H9 (cell line): Measurements from ENCODE around the gene PLEKHG3. TPM values are rescaled to one million over a fixed set of nuclear protein-coding genes. Genes with fewer than 3 reads are reported as not detected.

Experiments used
- DNase-seq: peaks from one replicate; pipeline ENCODE4 v3.0.0-alpha.2; 2017
- H2AFZ ChIP-seq: one replicate; pipeline ENCODE4 v1.6.1; 2013; ENCODE audit warnings: mild to moderate bottlenecking, low read length, control low read depth, moderate library complexity
- H2AK5ac ChIP-seq: 2 replicates; pipeline ENCODE4 v1.6.1; 2013; ENCODE audit warnings: low read length, control low read depth, mixed read lengths; ENCODE audit not compliant: insufficient read length
- H2BK120ac ChIP-seq: one replicate; pipeline ENCODE4 v1.6.1; 2013; ENCODE audit warnings: low read depth, mild to moderate bottlenecking, low read length, control low read depth, inconsistent platforms; ENCODE audit not compliant: poor library complexity, severe bottlenecking
- H2BK12ac ChIP-seq: 2 replicates; pipeline ENCODE4 v1.6.1; 2013; ENCODE audit warnings: low read length, control low read depth, mixed read lengths, low read depth; ENCODE audit not compliant: insufficient read length
- H2BK15ac ChIP-seq: 2 replicates; pipeline ENCODE4 v1.6.1; 2013; ENCODE audit warnings: low read depth, low read length, control low read depth
- H2BK20ac ChIP-seq: one replicate; pipeline ENCODE4 v1.6.1; 2013; ENCODE audit warnings: low read depth, mild to moderate bottlenecking, low read length, control low read depth, inconsistent platforms; ENCODE audit not compliant: poor library complexity, severe bottlenecking
- H2BK5ac ChIP-seq: 2 replicates; pipeline ENCODE4 v1.6.1; 2013; ENCODE audit warnings: low read length, control low read depth, mixed read lengths; ENCODE audit not compliant: insufficient read length
- H3K14ac ChIP-seq: 2 replicates; pipeline ENCODE4 v1.6.1; 2013; ENCODE audit warnings: low read length, control low read depth; ENCODE audit not compliant: insufficient read depth
- H3K18ac ChIP-seq: 2 replicates; pipeline ENCODE4 v1.6.1; 2013; ENCODE audit warnings: low read depth, mild to moderate bottlenecking, mixed read lengths, low read length, control low read depth; ENCODE audit not compliant: insufficient read length
- H3K23ac ChIP-seq: 2 replicates; pipeline ENCODE4 v1.6.1; 2013; ENCODE audit warnings: low read length, control low read depth, mixed read lengths, low read depth; ENCODE audit not compliant: insufficient read length
- H3K23me2 ChIP-seq: 2 replicates; pipeline ENCODE4 v1.6.1; 2013; ENCODE audit warnings: low read depth, mild to moderate bottlenecking, mixed read lengths, low read length, control low read depth; ENCODE audit not compliant: insufficient read length, poor library complexity, severe bottlenecking
- H3K27ac ChIP-seq: 2 replicates; pipeline ENCODE4 v1.5.1; 2013; ENCODE audit warnings: low read length, control low read depth, mixed read lengths, low read depth; ENCODE audit not compliant: insufficient read length
- H3K27me3 ChIP-seq: 2 replicates; pipeline ENCODE4 v1.6.1; 2013; ENCODE audit warnings: low read length, control low read depth, inconsistent platforms; ENCODE audit not compliant: insufficient read depth
- H3K4ac ChIP-seq: 2 replicates; pipeline ENCODE4 v1.6.1; 2013; ENCODE audit warnings: low read depth, mild to moderate bottlenecking, control low read depth, inconsistent platforms, low read length, moderate library complexity
- H3K4me1 ChIP-seq: 2 replicates; pipeline ENCODE4 v1.6.1; 2013; ENCODE audit warnings: low read length, control low read depth, inconsistent platforms; ENCODE audit not compliant: insufficient read depth
- H3K4me2 ChIP-seq: 2 replicates; pipeline ENCODE4 v1.6.1; 2013; ENCODE audit warnings: low read length, control low read depth, mixed read lengths; ENCODE audit not compliant: insufficient read length, insufficient read depth
- H3K56ac ChIP-seq: 2 replicates; pipeline ENCODE4 v1.6.1; 2013; ENCODE audit warnings: low read depth, mild to moderate bottlenecking, mixed read lengths, low read length, control low read depth; ENCODE audit not compliant: insufficient read length
- H3K79me1 ChIP-seq: 2 replicates; pipeline ENCODE4 v1.6.1; 2013; ENCODE audit warnings: low read depth, mild to moderate bottlenecking, moderate library complexity, low read length, control low read depth, inconsistent platforms; ENCODE audit not compliant: insufficient read depth, poor library complexity, severe bottlenecking
- H3K79me2 ChIP-seq: 2 replicates; pipeline ENCODE4 v1.6.1; 2013; ENCODE audit warnings: low read length, control low read depth, inconsistent platforms; ENCODE audit not compliant: insufficient read depth
- H3K9ac ChIP-seq: 2 replicates; pipeline ENCODE4 v1.6.1; 2013; ENCODE audit warnings: low read length, control low read depth, mixed read lengths; ENCODE audit not compliant: insufficient read length; ENCODE audit errors: extremely low read depth
- H3K9me3 ChIP-seq: one replicate; pipeline ENCODE4 v1.6.1; 2013; ENCODE audit warnings: low read depth, low read length, inconsistent platforms; ENCODE audit not compliant: control insufficient read depth
- H3T11ph ChIP-seq: one replicate; pipeline ENCODE4 v1.6.1; 2013; ENCODE audit warnings: mild to moderate bottlenecking, low read length, control low read depth, inconsistent platforms
- H4K20me1 ChIP-seq: one replicate; pipeline ENCODE4 v1.6.1; 2013; ENCODE audit not compliant: control insufficient read depth, insufficient read length, insufficient read depth
- H4K5ac ChIP-seq: 2 replicates; pipeline ENCODE4 v1.6.1; 2013; ENCODE audit warnings: low read depth, mild to moderate bottlenecking, mixed read lengths, low read length, control low read depth; ENCODE audit not compliant: insufficient read length
- H4K8ac ChIP-seq: replicated peaks from 2 replicates; pipeline ENCODE4 v1.6.1; 2013; ENCODE audit warnings: low read length, control low read depth, mixed read lengths, low read depth; ENCODE audit not compliant: insufficient read length
- H4K91ac ChIP-seq: 2 replicates; pipeline ENCODE4 v1.6.1; 2013; ENCODE audit warnings: low read depth, mild to moderate bottlenecking, moderate library complexity, mixed read lengths, low read length, control low read depth; ENCODE audit not compliant: insufficient read length
- H3K27ac Mint-ChIP-seq, 3 experiments: 2 replicates in 2 of 3; 3 replicates in 1 of 3; pipeline ENCODE4 v1.8.0; 2020 to 2021; ENCODE audit warnings: mixed read lengths in 3 of 3, mild to moderate bottlenecking in 1 of 3, moderate library complexity in 1 of 3
- H3K27me3 Mint-ChIP-seq: 2 replicates; pipeline ENCODE4 v1.8.0; 2021; ENCODE audit warnings: low read depth, mild to moderate bottlenecking, moderate library complexity, mixed read lengths
- H3K36me3 Mint-ChIP-seq, 3 experiments: 2 replicates in 2 of 3; 3 replicates in 1 of 3; pipeline ENCODE4 v1.8.0; 2020 to 2021; ENCODE audit warnings: low read depth in 3 of 3, mixed read lengths in 3 of 3; ENCODE audit not compliant: insufficient read depth in 1 of 3
- H3K4me1 Mint-ChIP-seq, 2 experiments: 2 replicates each; pipeline ENCODE4 v1.8.0; 2020; ENCODE audit warnings: mixed read lengths in 2 of 2
- H3K4me3 Mint-ChIP-seq, 2 experiments: 2 replicates in 1 of 2; 3 replicates in 1 of 2; pipeline ENCODE4 v1.8.0; 2020 to 2021; ENCODE audit warnings: mild to moderate bottlenecking in 2 of 2, mixed read lengths in 2 of 2, moderate library complexity in 1 of 2
- H3K9me3 Mint-ChIP-seq, 2 experiments: 2 replicates in 1 of 2; 3 replicates in 1 of 2; pipeline ENCODE4 v1.8.0; 2020; ENCODE audit warnings: mild to moderate bottlenecking in 2 of 2, mixed read lengths in 2 of 2, moderate library complexity in 1 of 2
- WGBS: extraction: QIAGEN DNeasy Blood & Tissue Kit; methylation state at CpG from one replicate; pipeline ENCODE4 v1.1.7; 2013; ENCODE audit warnings: missing lambda C conversion rate, low lambda C conversion rate, mixed read lengths; ENCODE audit not compliant: insufficient read length; ENCODE audit errors: extremely low coverage; 5-methylcytosine and 5-hydroxymethylcytosine counted together
- total RNA-seq: library from RNA; stranded (reverse); gene quantifications from 2 replicates; pipeline ENCODE4 v1.2.1, GENCODE V29; 2021
- TF ChIP-seq, protein P1 (sequence below): fragments of 200-600 bp; sonication (generic); conservative IDR thresholded peaks from 3 replicates; pipeline ENCODE4 v1.8.0; 2021; ENCODE audit warnings: antibody characterized with exemption, mild to moderate bottlenecking

Gene PLEKHG3
- total RNA-seq, 1 experiment from 2014 or later, result 48.5 TPM

DNA sequence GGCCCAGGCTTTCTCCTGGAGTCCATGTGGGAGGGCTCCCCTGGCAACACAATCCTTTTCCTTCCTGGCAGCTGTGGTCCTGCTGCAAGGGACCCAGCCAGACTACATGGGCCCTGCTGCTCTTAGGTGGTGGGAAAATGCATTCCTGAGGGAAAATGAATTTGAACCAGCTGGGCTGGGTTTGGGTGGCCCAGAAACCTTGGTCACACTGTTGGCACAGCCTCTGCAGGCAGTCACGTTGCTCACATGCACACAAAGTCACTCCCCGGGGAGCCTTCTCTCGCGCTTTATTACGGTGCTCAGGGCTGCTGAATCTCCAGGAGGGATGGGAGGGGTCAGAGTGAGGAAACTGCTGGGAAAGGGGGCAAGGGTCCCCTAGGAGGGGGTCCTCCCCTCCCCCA lies 17.2 kb downstream of the PLEKHG3 start:
- TF ChIP-seq, protein P1, sequence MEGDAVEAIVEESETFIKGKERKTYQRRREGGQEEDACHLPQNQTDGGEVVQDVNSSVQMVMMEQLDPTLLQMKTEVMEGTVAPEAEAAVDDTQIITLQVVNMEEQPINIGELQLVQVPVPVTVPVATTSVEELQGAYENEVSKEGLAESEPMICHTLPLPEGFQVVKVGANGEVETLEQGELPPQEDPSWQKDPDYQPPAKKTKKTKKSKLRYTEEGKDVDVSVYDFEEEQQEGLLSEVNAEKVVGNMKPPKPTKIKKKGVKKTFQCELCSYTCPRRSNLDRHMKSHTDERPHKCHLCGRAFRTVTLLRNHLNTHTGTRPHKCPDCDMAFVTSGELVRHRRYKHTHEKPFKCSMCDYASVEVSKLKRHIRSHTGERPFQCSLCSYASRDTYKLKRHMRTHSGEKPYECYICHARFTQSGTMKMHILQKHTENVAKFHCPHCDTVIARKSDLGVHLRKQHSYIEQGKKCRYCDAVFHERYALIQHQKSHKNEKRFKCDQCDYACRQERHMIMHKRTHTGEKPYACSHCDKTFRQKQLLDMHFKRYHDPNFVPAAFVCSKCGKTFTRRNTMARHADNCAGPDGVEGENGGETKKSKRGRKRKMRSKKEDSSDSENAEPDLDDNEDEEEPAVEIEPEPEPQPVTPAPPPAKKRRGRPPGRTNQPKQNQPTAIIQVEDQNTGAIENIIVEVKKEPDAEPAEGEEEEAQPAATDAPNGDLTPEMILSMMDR, result no peak
- no peak overlapping the region for H2AK5ac ChIP-seq
- H3K4me3 Mint-ChIP-seq, result no peak overlapping the region
- H4K5ac ChIP-seq, result no peak overlapping the region
- no peak overlapping the region for H2BK5ac ChIP-seq
- no peak overlapping the region for H3K9ac ChIP-seq
- no peak overlapping the region for H3K4me2 ChIP-seq
- WGBS, result no CpG with 5 or more reads among the region's 5 CpGs
- H3K14ac ChIP-seq, result peak overlapping the region; percentile 44; the same call in 1 of the 2 replicates
- H3K27ac Mint-ChIP-seq, result peak overlapping the region in 2 of 3 experiments; percentile 44 to 78; a peak in 2 of 7 replicates
- peaks cover 46% of the 10 kb centered on the region; the same call in 1 of the 2 replicates for H3K79me2 ChIP-seq
- no peak overlapping the region for H3K56ac ChIP-seq
- H3K23ac ChIP-seq, result no peak overlapping the region
- no peak overlapping the region for H4K91ac ChIP-seq
- no peak overlapping the region for H2BK120ac ChIP-seq
- H3K4ac ChIP-seq, result no peak overlapping the region
- no peak for DNase-seq
- no peak overlapping the region for H3K27ac ChIP-seq
- peaks cover 4 to 17% (median 9%) of the 10 kb centered on the region in 3 experiments; a peak in 5 of 7 replicates for H3K36me3 Mint-ChIP-seq
- H2BK12ac ChIP-seq, result no peak overlapping the region
- peaks cover 2% of the 10 kb centered on the region for H4K20me1 ChIP-seq
- no peaks in the 10 kb centered on the region for H3K9me3 ChIP-seq
- H3K23me2 ChIP-seq, result peaks cover 3% of the 10 kb centered on the region
- no peaks in the 10 kb centered on the region for H3K27me3 ChIP-seq
- H2BK20ac ChIP-seq, result no peak overlapping the region
- H3K27me3 Mint-ChIP-seq, result no peaks in the 10 kb centered on the region; the same call in 1 of the 2 replicates
- no peaks in the 10 kb centered on the region for H3K9me3 Mint-ChIP-seq
- no peak overlapping the region for H2AFZ ChIP-seq
- H3K18ac ChIP-seq, result peak overlapping the region; percentile 5
- H3K4me1 ChIP-seq, result peaks cover 37% of the 10 kb centered on the region
- peaks cover 6% of the 10 kb centered on the region for H3K79me1 ChIP-seq
- no peak overlapping the region for H3T11ph ChIP-seq
- no peak overlapping the region for H4K8ac ChIP-seq
- no peak overlapping the region for H2BK15ac ChIP-seq
- H3K4me1 Mint-ChIP-seq, result peaks cover 86 to 88% of the 10 kb centered on the region in 2 experiments
